ENCODE results near the gene MYO9A.

Gene MYO9A

GRCh38 chr15:71974211-71974610 is 143.7 kb downstream of the MYO9A start:
- H3K4me1 ChIP-seq, result no peaks in the 10 kb centered on the region
- H3K36me3 ChIP-seq (replicated peaks), result no peaks in the 10 kb centered on the region
- no peaks in the 10 kb centered on the region for H3K9me3 ChIP-seq
- in situ Hi-C loops (cut with MboI; ENCODE audit: low sequenced_read_pairs), result no loop called here
- H3K4me3 ChIP-seq, result no peak overlapping the region
- no peak for DNase-seq (ENCODE audit: low spot score in 2 of 2)
- no peaks in the 10 kb centered on the region for H3K27me3 ChIP-seq (ENCODE audit: low read depth)

GRCh38 chr15:71973366-71973765 is 144.6 kb downstream of the MYO9A start:
- Histone ChIP-seq H3K4me1 (no peaks in the 10 kb centered on the region), H3K36me3 (replicated peaks) (no peaks in the 10 kb centered on the region), H3K4me3 (no peak overlapping the region), H3K9me3 (no peaks in the 10 kb centered on the region), H3K27me3 (ENCODE audit: low read depth) (no peaks in the 10 kb centered on the region)
- no peak for DNase-seq (ENCODE audit: low spot score in 2 of 2)
- in situ Hi-C loops (cut with MboI; ENCODE audit: low sequenced_read_pairs), result no loop called here

GRCh38 chr15:71971905-71972304 is 146.0 kb downstream of the MYO9A start:
- Histone ChIP-seq H3K9me3 (no peaks in the 10 kb centered on the region), H3K36me3 (replicated peaks) (no peaks in the 10 kb centered on the region), H3K4me3 (no peak overlapping the region), H3K4me1 (no peaks in the 10 kb centered on the region), H3K27me3 (ENCODE audit: low read depth) (no peaks in the 10 kb centered on the region)
- in situ Hi-C loops (cut with MboI; ENCODE audit: low sequenced_read_pairs), result no loop called here
- no peak for DNase-seq (ENCODE audit: low spot score in 2 of 2)

GRCh38 chr15:71970435-71970834 is 147.5 kb downstream of the MYO9A start:
- in situ Hi-C loops (cut with MboI; ENCODE audit: low sequenced_read_pairs), result no loop called here
- no peak for DNase-seq (ENCODE audit: low spot score in 2 of 2)
- H3K4me3 ChIP-seq, result no peak overlapping the region
- H3K27me3 ChIP-seq (ENCODE audit: low read depth), result no peaks in the 10 kb centered on the region
- no peaks in the 10 kb centered on the region for H3K36me3 ChIP-seq (replicated peaks)
- H3K9me3 ChIP-seq, result no peaks in the 10 kb centered on the region
- H3K4me1 ChIP-seq, result no peaks in the 10 kb centered on the region

- in situ Hi-C loops (cut with MboI; ENCODE audit: low sequenced_read_pairs), result no loop called here
- no peaks in the 10 kb centered on the region for H3K9me3 ChIP-seq
Observed at GRCh38 chr15:71962537-71962936, 155.4 kb downstream of the MYO9A start.

GRCh38 chr15:71957026-71957425 is 160.9 kb downstream of the MYO9A start:
- in situ Hi-C loops (cut with MboI; ENCODE audit: low sequenced_read_pairs), result no loop called here
- peaks cover 10% of the 10 kb centered on the region for H3K4me1 ChIP-seq
- H3K9me3 ChIP-seq, result no peaks in the 10 kb centered on the region
- H3K4me3 ChIP-seq, result no peak overlapping the region
- H3K27me3 ChIP-seq (ENCODE audit: low read depth), result no peaks in the 10 kb centered on the region
- DNase-seq (ENCODE audit: low spot score in 2 of 2), result no peak
- H3K36me3 ChIP-seq (replicated peaks), result no peaks in the 10 kb centered on the region

More at GRCh38 chr15:71962537-71962936, 155.4 kb downstream of the MYO9A start:
- no peak for DNase-seq (ENCODE audit: low spot score in 2 of 2)
- Histone ChIP-seq H3K27me3 (ENCODE audit: low read depth) (no peaks in the 10 kb centered on the region), H3K36me3 (replicated peaks) (no peaks in the 10 kb centered on the region), H3K4me3 (no peak overlapping the region), H3K4me1 (no peaks in the 10 kb centered on the region)

- no peak for DNase-seq (ENCODE audit: low spot score in 2 of 2)
- Histone ChIP-seq H3K4me3 (no peak overlapping the region), H3K27me3 (ENCODE audit: low read depth) (no peaks in the 10 kb centered on the region), H3K36me3 (replicated peaks) (no peaks in the 10 kb centered on the region), H3K9me3 (no peaks in the 10 kb centered on the region), H3K4me1 (peaks cover 19% of the 10 kb centered on the region)
- in situ Hi-C loops (cut with MboI; ENCODE audit: low sequenced_read_pairs), result no loop called here
Observed at GRCh38 chr15:71951134-71951533, 166.8 kb downstream of the MYO9A start.

GRCh38 chr15:71945012-71945411 is 172.9 kb downstream of the MYO9A start:
- in situ Hi-C loops (cut with MboI; ENCODE audit: low sequenced_read_pairs), result no loop called here
- H3K4me3 ChIP-seq, result no peak overlapping the region
- H3K27me3 ChIP-seq (ENCODE audit: low read depth), result no peaks in the 10 kb centered on the region
- H3K4me1 ChIP-seq, result no peaks in the 10 kb centered on the region
- DNase-seq (ENCODE audit: low spot score in 2 of 2), result no peak
- H3K36me3 ChIP-seq (replicated peaks), result no peaks in the 10 kb centered on the region
- no peaks in the 10 kb centered on the region for H3K9me3 ChIP-seq

GRCh38 chr15:71943806-71944205 is 174.1 kb downstream of the MYO9A start:
- no peaks in the 10 kb centered on the region for H3K36me3 ChIP-seq (replicated peaks)
- DNase-seq (ENCODE audit: low spot score in 2 of 2), result no peak
- H3K27me3 ChIP-seq (ENCODE audit: low read depth), result no peaks in the 10 kb centered on the region
- no peaks in the 10 kb centered on the region for H3K9me3 ChIP-seq
- no peaks in the 10 kb centered on the region for H3K4me1 ChIP-seq
- in situ Hi-C loops (cut with MboI; ENCODE audit: low sequenced_read_pairs), result no loop called here
- H3K4me3 ChIP-seq, result no peak overlapping the region

- Histone ChIP-seq H3K9me3 (no peaks in the 10 kb centered on the region), H3K4me1 (no peaks in the 10 kb centered on the region), H3K27me3 (ENCODE audit: low read depth) (no peaks in the 10 kb centered on the region), H3K4me3 (no peak overlapping the region), H3K36me3 (replicated peaks) (no peaks in the 10 kb centered on the region)
- in situ Hi-C loops (cut with MboI; ENCODE audit: low sequenced_read_pairs), result no loop called here
- peak; percentile 19 to 54 for DNase-seq (ENCODE audit: low spot score in 2 of 2)
Observed at GRCh38 chr15:71939981-71940588, 177.9 kb downstream of the MYO9A start.

- Histone ChIP-seq H3K36me3 (replicated peaks) (no peaks in the 10 kb centered on the region; the same call in 1 of the 2 replicates), H3K9me3 (no peaks in the 10 kb centered on the region), H3K27me3 (ENCODE audit: low read depth) (no peaks in the 10 kb centered on the region), H3K4me3 (no peak overlapping the region), H3K4me1 (no peaks in the 10 kb centered on the region)
- no peak for DNase-seq (ENCODE audit: low spot score in 2 of 2)
- in situ Hi-C loops (cut with MboI; ENCODE audit: low sequenced_read_pairs), result no loop called here
Observed at GRCh38 chr15:71937650-71938311, 180.2 kb downstream of the MYO9A start.

GRCh38 chr15:71934446-71934845 is 183.5 kb downstream of the MYO9A start:
- in situ Hi-C loops (cut with MboI; ENCODE audit: low sequenced_read_pairs), result no loop called here
- Histone ChIP-seq H3K4me1 (no peaks in the 10 kb centered on the region), H3K36me3 (replicated peaks) (no peaks in the 10 kb centered on the region; the same call in 1 of the 2 replicates), H3K9me3 (no peaks in the 10 kb centered on the region), H3K4me3 (no peak overlapping the region), H3K27me3 (ENCODE audit: low read depth) (no peaks in the 10 kb centered on the region)
- DNase-seq (ENCODE audit: low spot score in 2 of 2), result no peak

- DNase-seq (ENCODE audit: low spot score in 2 of 2), result no peak
- Histone ChIP-seq H3K27me3 (ENCODE audit: low read depth) (no peaks in the 10 kb centered on the region), H3K36me3 (replicated peaks) (no peaks in the 10 kb centered on the region; the same call in 1 of the 2 replicates), H3K4me3 (no peak overlapping the region), H3K9me3 (no peaks in the 10 kb centered on the region), H3K4me1 (no peaks in the 10 kb centered on the region)
- in situ Hi-C loops (cut with MboI; ENCODE audit: low sequenced_read_pairs), result no loop called here
Observed at GRCh38 chr15:71932689-71933088, 185.3 kb downstream of the MYO9A start.

- in situ Hi-C loops (cut with MboI; ENCODE audit: low sequenced_read_pairs), result no loop called here
- Histone ChIP-seq H3K9me3 (no peaks in the 10 kb centered on the region), H3K27me3 (ENCODE audit: low read depth) (no peaks in the 10 kb centered on the region), H3K4me1 (no peaks in the 10 kb centered on the region), H3K36me3 (replicated peaks) (no peaks in the 10 kb centered on the region; the same call in 1 of the 2 replicates), H3K4me3 (no peak overlapping the region)
- DNase-seq (ENCODE audit: low spot score in 2 of 2), result no peak
Observed at GRCh38 chr15:71931261-71931660, 186.7 kb downstream of the MYO9A start.

Measured in HAP-1 (cell line).